Measurements from ENCODE around the gene MYH1. TPM values are rescaled to one million over a fixed set of nuclear protein-coding genes. Genes with fewer than 3 reads are reported as not detected.
A peak's percentile ranks its signal among the peaks of the same experiment; 100 is the strongest.

Gene MYH1
- polyA plus RNA-seq, 4 donors = 0.03 to 0.04 TPM; not detected in 2

DNA sequence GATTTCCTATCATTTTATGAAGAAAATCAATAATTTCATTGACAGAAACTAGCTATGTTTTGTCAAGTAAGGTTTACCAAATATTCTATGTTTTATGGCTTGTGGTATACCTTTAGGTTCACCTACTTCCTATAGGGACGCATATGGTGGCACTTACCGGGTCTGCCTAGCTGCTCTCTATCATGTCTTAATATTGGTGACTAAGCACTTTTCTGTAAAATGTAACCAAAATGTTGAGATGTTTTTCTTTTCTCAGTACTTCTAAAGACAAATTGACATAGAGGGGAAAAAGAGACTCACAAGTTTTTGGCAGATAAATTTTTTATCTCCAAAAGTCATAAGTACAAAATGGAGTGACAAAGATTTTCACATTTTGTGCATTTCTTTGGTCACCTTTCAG, 26.3 kb downstream of the MYH1 start:
- no peak for DNase-seq (ENCODE audit: low read depth in 4 of 4, low spot score in 2 of 4)

DNA sequence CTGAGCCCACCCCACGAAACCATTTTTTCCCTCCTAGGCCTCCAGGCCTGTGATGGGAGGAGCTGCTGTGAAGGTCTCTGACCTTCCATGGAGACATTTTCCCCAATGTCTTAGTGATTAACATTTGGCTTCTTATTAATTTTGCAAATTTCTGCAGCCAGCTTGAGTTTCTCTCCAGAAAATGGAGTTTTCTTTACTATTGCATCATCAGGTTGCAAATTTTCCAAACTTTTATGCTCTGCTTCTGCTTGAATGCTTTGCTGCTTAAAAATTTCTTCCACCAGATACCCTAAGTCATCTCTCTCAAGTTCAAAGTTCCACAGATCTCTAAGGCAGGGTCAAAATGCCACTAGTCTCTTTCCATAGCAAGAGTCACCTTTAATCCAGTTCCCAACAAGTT, 36.1 kb downstream of the MYH1 start:
- DNase-seq (ENCODE audit: low read depth in 4 of 4, low spot score in 2 of 4) = no peak

DNA sequence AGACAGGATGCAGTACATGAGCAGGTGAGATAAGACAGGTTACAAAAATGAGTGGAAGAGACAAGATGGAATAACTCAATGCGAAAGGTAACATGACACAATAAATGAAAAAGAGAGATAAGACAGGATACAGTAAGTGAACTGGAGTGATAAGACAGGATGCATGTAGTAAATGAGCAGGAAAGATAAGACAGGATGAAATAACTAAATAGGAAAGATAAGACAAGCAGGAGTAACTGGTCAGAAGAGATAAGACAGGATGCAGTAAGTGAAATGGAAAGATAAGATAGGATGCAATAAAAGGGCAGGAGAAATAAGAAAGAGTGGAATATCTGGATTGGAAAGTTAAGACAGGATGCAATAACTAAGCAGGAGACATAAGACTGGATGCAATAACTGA, 40.6 kb downstream of the MYH1 start:
- no peak for DNase-seq (ENCODE audit: low read depth in 4 of 4, low spot score in 2 of 4)

DNA sequence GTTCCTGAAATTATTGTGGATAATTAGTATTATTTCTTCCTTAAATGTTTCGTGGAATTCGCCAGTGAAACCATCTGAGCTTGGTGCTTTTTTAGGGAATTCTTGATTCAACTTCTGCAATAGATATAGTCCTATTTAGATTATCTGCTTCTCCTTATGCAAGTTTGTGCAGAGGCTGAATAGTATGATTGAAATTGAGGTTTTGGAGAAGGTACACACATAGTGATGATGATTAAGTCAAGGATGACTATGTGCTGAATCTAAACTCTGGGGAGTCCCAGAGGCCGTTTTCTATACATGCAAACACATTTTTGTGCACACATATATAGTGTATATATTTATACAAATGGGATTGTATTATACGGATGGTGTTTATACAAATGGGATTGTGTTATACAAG, 43.8 kb downstream of the MYH1 start:
- DNase-seq (ENCODE audit: low read depth in 4 of 4, low spot score in 2 of 4) = no peak

DNA sequence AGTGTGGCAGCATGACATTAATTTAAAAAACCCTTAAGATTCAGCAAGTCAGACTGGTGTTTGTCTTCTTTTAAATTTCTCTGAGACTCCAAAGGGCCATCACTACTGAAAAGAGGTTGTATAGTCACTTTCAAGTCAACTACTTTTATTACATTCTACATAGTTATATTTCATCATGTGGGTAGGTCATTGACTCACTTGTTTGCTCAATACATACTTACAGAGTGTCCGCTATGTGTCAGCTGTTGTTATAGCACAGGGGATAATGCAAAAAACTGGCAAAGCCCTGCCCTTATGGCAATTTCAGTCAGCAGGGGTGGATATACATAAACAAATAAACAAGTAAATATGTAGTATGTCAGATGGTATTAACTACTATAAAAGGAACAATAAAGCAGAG, 46.5 kb downstream of the MYH1 start:
- no peak for DNase-seq (ENCODE audit: low read depth in 4 of 4, low spot score in 2 of 4)

DNA sequence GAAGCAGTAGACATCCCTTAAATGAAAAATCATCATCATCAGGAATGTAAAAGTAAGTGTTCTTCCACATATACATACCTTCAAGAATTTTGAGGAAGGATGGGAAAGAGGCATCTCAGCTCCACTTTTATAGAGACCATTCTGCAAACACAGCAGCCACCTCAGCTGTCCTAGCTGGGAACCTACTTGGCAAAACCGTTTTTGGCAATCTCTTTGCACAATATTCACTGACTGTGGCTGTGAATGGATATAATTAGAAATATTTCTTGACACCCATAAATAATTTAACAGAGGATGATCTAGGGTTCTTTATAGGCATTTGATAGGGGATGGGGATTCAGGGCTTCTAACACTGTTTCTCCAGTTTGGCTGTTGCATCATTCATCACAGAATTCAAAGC, 48.9 kb downstream of the MYH1 start, which contains the start of gene MYH4:
Gene MYH4 (minus strand): TSS at position 101 of the 400 bp plus-strand sequence. CDS start 2,814 bp downstream, outside the sequence.
- no peak for DNase-seq (ENCODE audit: low read depth in 4 of 4, low spot score in 2 of 4)

- no peak for DNase-seq (ENCODE audit: low read depth in 4 of 4, low spot score in 2 of 4)
Measured at GRCh38 chr17:10463402-10463801, 54.9 kb downstream of the MYH1 start.

DNA sequence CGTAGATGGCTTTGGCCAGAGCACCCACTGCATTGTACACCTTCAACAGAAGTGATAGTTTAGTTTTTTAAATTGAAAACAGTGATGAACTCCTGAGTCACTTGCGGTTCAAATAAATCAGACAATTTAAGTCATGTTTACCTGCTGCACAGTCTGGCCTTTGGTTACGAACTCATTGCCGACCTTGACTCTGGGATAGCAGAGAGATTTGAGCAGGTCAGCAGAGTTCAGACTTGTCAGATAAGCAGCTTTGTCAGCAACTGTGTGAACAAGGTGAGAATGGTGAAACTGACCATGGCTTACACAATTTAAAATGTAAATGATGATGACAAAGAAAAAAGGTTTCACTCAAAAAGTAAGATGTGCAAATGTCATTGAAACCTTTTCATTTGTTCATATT, 58.3 kb downstream of the MYH1 start:
- no peak for DNase-seq (ENCODE audit: low read depth in 4 of 4, low spot score in 2 of 4)

GRCh38 chr17:10458701-10459100, 59.6 kb downstream of the MYH1 start:
- DNase-seq (ENCODE audit: low read depth in 4 of 4, low spot score in 2 of 4) = peak in 2 of 4 donors; percentile 29 to 48

DNA sequence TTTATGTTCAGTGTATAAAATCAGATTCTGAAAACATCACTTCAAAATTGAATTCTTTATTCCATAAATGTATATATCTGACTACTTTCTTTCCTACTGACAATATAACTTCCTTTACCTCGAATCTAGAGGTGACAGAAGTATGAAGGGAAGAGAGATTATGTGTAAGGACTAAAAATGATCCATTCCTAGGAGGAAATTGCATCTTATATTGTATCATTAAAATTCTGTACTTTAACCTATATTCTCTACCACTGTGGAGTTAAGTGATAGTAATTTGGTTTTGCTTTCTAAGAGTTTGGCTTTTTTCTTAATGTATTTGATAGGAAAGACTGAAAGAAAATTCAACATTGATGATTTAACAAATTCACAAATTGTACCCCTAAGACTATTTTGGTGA, 60.4 kb downstream of the MYH1 start:
- no peak for DNase-seq (ENCODE audit: low read depth in 4 of 4, low spot score in 2 of 4)

GRCh38 chr17:10447026-10447931, 71.1 kb downstream of the MYH1 start:
- DNase-seq (ENCODE audit: low read depth in 4 of 4, low spot score in 2 of 4) = no peak

Other genes starting within 250 kb of the MYH1 start
- under 1 TPM; 0.10 to 0.27 (median 0.14) TPM for gene MYH13, start 145.5 kb downstream of the MYH1 start, polyA plus RNA-seq (ENCODE audit: insufficient read length in 4 of 4)
- 1 to 10 TPM in 1 of 4 donors, under 1 TPM in 3; 0.64 to 1.1 (median 0.70) TPM for gene MYH8, start 96.6 kb downstream of the MYH1 start, polyA plus RNA-seq (ENCODE audit: insufficient read length in 4 of 4)
- gene MYH4, start 49.0 kb downstream of the MYH1 start, polyA plus RNA-seq (ENCODE audit: insufficient read length in 4 of 4) = under 1 TPM; 0.04 to 0.21 (median 0.11) TPM
- under 1 TPM in 1 of 4 donors, not detected in 3; 0.06 TPM for gene MYH2, start 31.1 kb upstream of the MYH1 start, polyA plus RNA-seq (ENCODE audit: insufficient read length in 4 of 4)
- 1 to 10 TPM; 2.6 to 8.0 (median 3.6) TPM for gene MYH3, start 138.8 kb upstream of the MYH1 start, polyA plus RNA-seq (ENCODE audit: insufficient read length in 4 of 4)
- gene SCO1, start 179.0 kb upstream of the MYH1 start, polyA plus RNA-seq (ENCODE audit: insufficient read length in 4 of 4) = 10 to 100 TPM; 38.6 to 41.7 (median 40.6) TPM
- gene ADPRM, start 179.1 kb upstream of the MYH1 start, polyA plus RNA-seq (ENCODE audit: insufficient read length in 4 of 4) = 10 to 100 TPM; 17.5 to 18.5 (median 17.8) TPM
- gene TMEM220, start 211.5 kb upstream of the MYH1 start, polyA plus RNA-seq (ENCODE audit: insufficient read length in 4 of 4) = 10 to 100 TPM in 2 of 4 donors, 1 to 10 TPM in 2; 8.4 to 11.0 (median 9.7) TPM

Data from left renal cortex interstitium (tissue), 4 donors.